HFFc6 (cell line): Measurements from ENCODE around the gene LSAMP. TPM values are rescaled to one million over a fixed set of nuclear protein-coding genes. Genes with fewer than 3 reads are reported as not detected.

Source experiments
- DNase-seq: peaks from one replicate; pipeline ENCODE4 v3.0.0-alpha.2; 2018
- H3K27ac Mint-ChIP-seq: 2 replicates; pipeline ENCODE4 v1.8.0; 2020; ENCODE audit warnings: mild to moderate bottlenecking, mixed read lengths
- H3K27me3 Mint-ChIP-seq: 2 replicates; pipeline ENCODE4 v1.8.0; 2021; ENCODE audit warnings: mild to moderate bottlenecking, moderate library complexity, mixed read lengths; ENCODE audit not compliant: insufficient read depth
- H3K36me3 Mint-ChIP-seq: 2 replicates; pipeline ENCODE4 v1.8.0; 2021; ENCODE audit warnings: low read depth, mixed read lengths
- H3K4me1 Mint-ChIP-seq: 2 replicates; pipeline ENCODE4 v1.8.0; 2020; ENCODE audit warnings: low read depth, mixed read lengths
- H3K4me3 Mint-ChIP-seq: 2 replicates; pipeline ENCODE4 v1.8.0; 2020; ENCODE audit warnings: mild to moderate bottlenecking, moderate library complexity, mixed read lengths
- H3K9me3 Mint-ChIP-seq: 2 replicates; pipeline ENCODE4 v1.8.0; 2020; ENCODE audit warnings: mild to moderate bottlenecking, mixed read lengths
- total RNA-seq, 6 experiments: library from RNA; stranded (reverse); fragmentation: NEBNext Ultra II Directional; extraction: Animal tissue kit (Norgen Biotek cat#: 25700); gene quantifications; 2 replicates in 1 of 6; 3 replicates in 5 of 6; pipeline ENCODE4 v1.2.3, GENCODE V29; 2021
- TF ChIP-seq, protein P1 (sequence below): fragments of 200-600 bp; sonication (generic); IDR thresholded peaks from 2 replicates; pipeline ENCODE4 v1.5.0; 2021; ENCODE audit warnings: antibody characterized with exemption, mild to moderate bottlenecking

Gene LSAMP
- total RNA-seq, 6 experiments from 2014 or later: not detected

DNA sequence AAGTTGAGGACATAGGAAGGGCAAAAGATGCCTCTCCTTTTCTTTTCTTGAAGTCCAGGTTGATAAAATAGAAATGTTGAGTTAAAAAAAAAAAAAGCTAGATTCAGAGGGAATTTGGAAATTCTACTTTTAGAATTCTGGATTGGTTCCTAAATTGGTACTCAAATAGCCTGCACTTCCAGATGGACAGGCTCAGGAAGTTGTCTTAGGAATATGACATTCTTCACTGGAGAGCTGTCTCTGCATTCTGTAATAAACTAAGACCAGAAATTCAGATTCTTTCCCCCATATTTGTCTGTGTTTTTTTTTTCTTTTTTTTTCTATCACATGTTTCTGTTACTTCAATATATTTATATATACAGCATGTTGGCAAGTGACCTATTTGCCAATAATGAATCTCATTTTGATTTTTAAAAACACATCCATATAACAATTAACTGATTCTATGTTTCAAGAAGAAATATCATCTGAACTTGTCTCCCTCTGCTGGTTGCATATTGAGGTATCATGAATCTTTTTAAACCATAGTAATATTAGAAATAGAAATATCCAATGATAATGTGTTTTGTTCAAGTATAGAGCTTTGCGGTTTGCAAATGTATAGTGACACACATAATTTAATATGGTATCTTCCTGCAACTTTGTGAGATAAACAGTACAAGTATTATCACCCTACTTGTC lies 8.5 kb upstream of the LSAMP start:
- Mint-ChIP-seq H3K27me3 (no peaks in the 10 kb centered on the region), H3K36me3 (no peaks in the 10 kb centered on the region), H3K9me3 (peaks cover 26% of the 10 kb centered on the region), H3K4me3 (no peak overlapping the region), H3K4me1 (no peaks in the 10 kb centered on the region), H3K27ac (no peak overlapping the region)
- TF ChIP-seq, protein P1, sequence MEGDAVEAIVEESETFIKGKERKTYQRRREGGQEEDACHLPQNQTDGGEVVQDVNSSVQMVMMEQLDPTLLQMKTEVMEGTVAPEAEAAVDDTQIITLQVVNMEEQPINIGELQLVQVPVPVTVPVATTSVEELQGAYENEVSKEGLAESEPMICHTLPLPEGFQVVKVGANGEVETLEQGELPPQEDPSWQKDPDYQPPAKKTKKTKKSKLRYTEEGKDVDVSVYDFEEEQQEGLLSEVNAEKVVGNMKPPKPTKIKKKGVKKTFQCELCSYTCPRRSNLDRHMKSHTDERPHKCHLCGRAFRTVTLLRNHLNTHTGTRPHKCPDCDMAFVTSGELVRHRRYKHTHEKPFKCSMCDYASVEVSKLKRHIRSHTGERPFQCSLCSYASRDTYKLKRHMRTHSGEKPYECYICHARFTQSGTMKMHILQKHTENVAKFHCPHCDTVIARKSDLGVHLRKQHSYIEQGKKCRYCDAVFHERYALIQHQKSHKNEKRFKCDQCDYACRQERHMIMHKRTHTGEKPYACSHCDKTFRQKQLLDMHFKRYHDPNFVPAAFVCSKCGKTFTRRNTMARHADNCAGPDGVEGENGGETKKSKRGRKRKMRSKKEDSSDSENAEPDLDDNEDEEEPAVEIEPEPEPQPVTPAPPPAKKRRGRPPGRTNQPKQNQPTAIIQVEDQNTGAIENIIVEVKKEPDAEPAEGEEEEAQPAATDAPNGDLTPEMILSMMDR: peak; percentile 40; the same call in 1 of the 2 replicates
- DNase-seq: no peak

DNA sequence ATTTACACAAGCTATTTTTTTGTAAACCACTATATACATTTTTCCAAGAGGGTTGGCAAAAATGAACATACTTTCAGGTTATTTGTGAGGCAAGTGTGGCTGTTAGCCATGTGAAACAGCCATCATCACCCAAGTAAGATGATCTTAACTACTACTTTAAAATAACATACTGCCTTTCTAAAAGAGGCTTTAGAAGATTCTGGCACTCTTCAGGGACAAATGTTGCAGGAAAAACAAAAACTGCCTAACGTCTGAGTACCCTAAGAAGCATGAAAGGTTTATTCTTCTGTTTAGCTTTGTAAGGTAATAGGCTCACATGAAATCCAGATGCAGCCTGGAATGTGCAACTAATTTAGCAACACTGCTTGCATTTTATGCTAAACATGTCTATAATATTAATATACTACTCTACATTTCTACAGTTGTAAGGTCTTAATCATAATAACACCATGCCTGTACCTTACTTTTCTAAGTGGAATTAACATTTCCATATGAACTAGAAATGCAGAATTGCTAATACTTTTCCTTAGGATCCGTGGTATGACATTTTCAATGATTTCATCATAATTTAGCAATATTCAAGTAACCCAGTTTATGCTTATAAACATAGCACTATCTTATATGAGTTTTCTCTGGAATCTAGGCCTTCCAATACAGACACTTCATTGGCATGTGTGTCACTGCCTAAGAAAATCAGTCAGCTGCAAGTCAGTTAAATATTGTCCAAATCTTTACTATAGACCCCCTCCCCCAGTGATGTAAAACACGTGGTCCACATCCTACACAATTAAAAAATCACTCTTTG lies 4.5 kb upstream of the LSAMP start:
- Mint-ChIP-seq H3K36me3 (no peaks in the 10 kb centered on the region), H3K27me3 (no peaks in the 10 kb centered on the region), H3K9me3 (peaks cover 33% of the 10 kb centered on the region), H3K4me1 (no peaks in the 10 kb centered on the region), H3K27ac (no peak overlapping the region), H3K4me3 (no peak overlapping the region)
- TF ChIP-seq, protein P1: no peak
- DNase-seq: no peak

DNA sequence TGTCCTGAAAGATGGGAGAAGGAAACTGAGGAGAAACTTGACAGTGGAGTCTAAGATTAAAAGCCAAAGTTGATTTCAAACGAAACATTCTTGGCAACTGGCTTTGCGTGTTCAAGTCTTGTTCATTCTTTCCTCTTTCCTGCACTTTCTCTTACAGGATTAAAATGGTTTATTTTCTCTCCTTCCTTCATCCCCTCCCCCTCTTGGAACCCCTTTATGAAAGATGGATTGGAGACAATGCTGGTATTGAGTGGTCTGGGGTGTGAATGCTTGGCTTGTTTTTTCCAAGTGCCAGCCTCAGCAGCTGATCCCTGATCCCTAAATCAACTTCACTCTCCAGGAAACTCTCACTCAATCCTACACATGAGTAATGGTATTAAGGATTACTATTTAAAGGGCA lies 703 bp upstream of the LSAMP start:
- no peaks in the 10 kb centered on the region; the same call in 1 of the 2 replicates for H3K27me3 Mint-ChIP-seq
- DNase-seq: no peak
- peaks cover 35% of the 10 kb centered on the region for H3K9me3 Mint-ChIP-seq
- TF ChIP-seq, protein P1: no peak
- H3K36me3 Mint-ChIP-seq: no peaks in the 10 kb centered on the region
- H3K4me1 Mint-ChIP-seq: no peaks in the 10 kb centered on the region
- no peak overlapping the region for H3K27ac Mint-ChIP-seq
- H3K4me3 Mint-ChIP-seq: no peak overlapping the region

DNA sequence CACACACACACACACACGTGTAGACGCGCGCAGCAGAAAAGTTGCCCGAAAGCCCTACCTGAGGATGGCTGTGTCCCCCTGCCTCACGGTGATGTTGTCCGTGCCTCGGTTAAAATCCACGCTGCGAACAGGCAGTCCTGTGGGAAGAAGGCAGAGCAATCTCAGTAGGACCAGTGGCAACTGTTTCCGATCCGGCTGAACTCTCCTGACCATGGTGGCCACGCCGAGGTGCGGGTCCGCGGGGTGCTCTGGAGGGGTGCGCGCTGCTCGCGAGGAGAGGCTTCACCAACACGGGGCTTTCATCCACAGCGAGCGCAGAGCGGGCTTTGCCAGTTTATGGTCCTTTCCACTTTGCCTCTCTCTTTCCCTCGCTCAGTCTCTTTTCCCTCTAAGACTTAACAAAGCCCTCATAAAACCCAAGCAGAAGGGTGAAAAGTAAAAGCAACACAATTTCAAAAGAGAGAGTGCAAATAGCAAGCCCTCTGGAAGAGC lies 422 bp downstream of the LSAMP start:
- H3K36me3 Mint-ChIP-seq: no peaks in the 10 kb centered on the region
- H3K27ac Mint-ChIP-seq: no peak overlapping the region
- no peaks in the 10 kb centered on the region for H3K4me1 Mint-ChIP-seq
- H3K9me3 Mint-ChIP-seq: peaks cover 35% of the 10 kb centered on the region
- no peak for DNase-seq
- no peak overlapping the region for H3K4me3 Mint-ChIP-seq
- H3K27me3 Mint-ChIP-seq: no peaks in the 10 kb centered on the region; the same call in 1 of the 2 replicates
- TF ChIP-seq, protein P1: no peak

DNA sequence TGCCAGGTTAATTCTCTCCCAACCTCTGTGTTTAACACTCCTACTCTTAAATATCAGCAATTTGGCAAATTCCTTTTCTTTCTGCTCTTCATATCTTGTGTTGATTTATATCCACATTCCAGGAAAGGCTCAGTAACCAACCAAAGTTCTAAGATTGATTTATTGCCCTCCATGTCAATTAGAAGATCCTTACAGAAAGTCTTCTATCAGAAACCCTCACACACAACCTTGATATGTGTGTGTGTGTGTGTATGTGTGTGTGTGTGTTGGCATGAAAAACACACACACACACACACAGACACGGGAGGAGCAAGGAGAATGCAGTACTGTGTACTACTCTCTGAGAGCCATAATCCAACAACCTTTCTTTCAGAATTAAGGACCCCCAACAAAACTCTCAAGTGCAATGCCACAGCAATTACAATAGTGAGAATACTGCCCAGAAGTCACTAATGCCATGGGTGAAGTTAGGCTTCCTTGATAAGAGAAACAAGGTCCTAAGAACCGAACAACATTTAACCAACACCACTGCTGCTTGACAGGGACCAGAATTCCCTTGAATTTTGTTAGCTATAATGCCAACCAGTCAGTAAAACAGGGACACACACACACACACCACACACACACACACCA lies 1.1 kb downstream of the LSAMP start:
- H3K4me3 Mint-ChIP-seq: no peak overlapping the region
- no peaks in the 10 kb centered on the region; the same call in 1 of the 2 replicates for H3K27me3 Mint-ChIP-seq
- H3K27ac Mint-ChIP-seq: no peak overlapping the region
- no peak for DNase-seq
- no peaks in the 10 kb centered on the region for H3K36me3 Mint-ChIP-seq
- H3K9me3 Mint-ChIP-seq: peaks cover 32% of the 10 kb centered on the region
- TF ChIP-seq, protein P1: no peak
- no peaks in the 10 kb centered on the region for H3K4me1 Mint-ChIP-seq
